ENCODE data around the gene LRRC7.

DNA sequence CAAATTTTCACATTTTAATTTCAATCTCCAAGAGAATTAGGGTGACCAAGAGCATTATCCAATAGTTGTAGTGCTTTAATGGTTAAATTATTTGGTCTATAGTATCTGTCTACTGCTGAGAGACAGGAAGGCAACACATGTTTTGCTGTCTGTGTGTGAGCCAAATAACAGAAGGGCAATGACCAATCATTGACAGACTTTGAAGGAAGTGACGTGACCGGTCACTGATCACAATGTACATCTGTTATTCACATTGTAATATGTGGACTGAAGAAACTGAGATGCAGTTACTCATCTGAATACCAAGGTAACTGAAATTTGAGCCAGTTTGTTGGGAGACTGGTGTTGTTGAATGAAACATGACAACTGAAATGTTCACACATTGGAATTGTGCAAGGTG lies 440.9 kb downstream of the LRRC7 start:
- TF ChIP-seq, protein P1, sequence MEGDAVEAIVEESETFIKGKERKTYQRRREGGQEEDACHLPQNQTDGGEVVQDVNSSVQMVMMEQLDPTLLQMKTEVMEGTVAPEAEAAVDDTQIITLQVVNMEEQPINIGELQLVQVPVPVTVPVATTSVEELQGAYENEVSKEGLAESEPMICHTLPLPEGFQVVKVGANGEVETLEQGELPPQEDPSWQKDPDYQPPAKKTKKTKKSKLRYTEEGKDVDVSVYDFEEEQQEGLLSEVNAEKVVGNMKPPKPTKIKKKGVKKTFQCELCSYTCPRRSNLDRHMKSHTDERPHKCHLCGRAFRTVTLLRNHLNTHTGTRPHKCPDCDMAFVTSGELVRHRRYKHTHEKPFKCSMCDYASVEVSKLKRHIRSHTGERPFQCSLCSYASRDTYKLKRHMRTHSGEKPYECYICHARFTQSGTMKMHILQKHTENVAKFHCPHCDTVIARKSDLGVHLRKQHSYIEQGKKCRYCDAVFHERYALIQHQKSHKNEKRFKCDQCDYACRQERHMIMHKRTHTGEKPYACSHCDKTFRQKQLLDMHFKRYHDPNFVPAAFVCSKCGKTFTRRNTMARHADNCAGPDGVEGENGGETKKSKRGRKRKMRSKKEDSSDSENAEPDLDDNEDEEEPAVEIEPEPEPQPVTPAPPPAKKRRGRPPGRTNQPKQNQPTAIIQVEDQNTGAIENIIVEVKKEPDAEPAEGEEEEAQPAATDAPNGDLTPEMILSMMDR (IDR thresholded peaks at IDR 0.05), result no peak
- TF ChIP-seq POLR2A (IDR thresholded peaks at IDR 0.05), result no peak
